K562 (cell line): ENCODE measurements around the gene POFUT2. TPM values are rescaled to one million over a fixed set of nuclear protein-coding genes. Genes with fewer than 3 reads are reported as not detected.

Experiments used
- CC2D1A ChIP-seq: fragments of 450-650 bp; IDR thresholded peaks from 2 replicates; pipeline ENCODE4 v1.6.1; 2017; ENCODE audit warnings: mild to moderate bottlenecking
- CTCF ChIP-seq, 3 experiments: IDR thresholded peaks in 2 of 3; conservative IDR thresholded peaks in 1 of 3; 2 replicates each; pipeline ENCODE4 v1.5.1; 2011 to 2012; ENCODE audit warnings: low read length in 3 of 3, mild to moderate bottlenecking in 3 of 3, control low read depth in 2 of 3, improper control_type of control experiment in 1 of 3, inconsistent platforms in 1 of 3, low read depth in 1 of 3, mixed read lengths in 1 of 3, moderate library complexity in 1 of 3; ENCODE audit not compliant: insufficient read depth in 2 of 3
- FOSL1 ChIP-seq: fragments of 200-800 bp; sonication (Bioruptor generic); conservative IDR thresholded peaks from 2 replicates; pipeline ENCODE4 v1.6.1; 2016; ENCODE audit warnings: missing genetic modification characterization, missing compliant biosample characterization
- HDAC2 ChIP-seq: fragments of 450-650 bp; IDR thresholded peaks from 2 replicates; pipeline ENCODE4 v1.6.1; 2016; ENCODE audit warnings: mild to moderate bottlenecking
- HOXB6 ChIP-seq: fragments of 250-450 bp; sonication (Bioruptor Pico); IDR thresholded peaks from 2 replicates; pipeline ENCODE4 v1.5.1; 2022; ENCODE audit warnings: mild to moderate bottlenecking, borderline replicate concordance
- KDM4B ChIP-seq, 2 experiments: fragments of 450-650 bp in 1 of 2; sonication (generic) in 1 of 2; IDR thresholded peaks; 2 replicates each; pipeline ENCODE4 v1.6.1; 2016 to 2017; ENCODE audit warnings: borderline replicate concordance in 2 of 2, antibody characterized with exemption in 1 of 2, low read depth in 1 of 2, mild to moderate bottlenecking in 1 of 2
- LARP7 ChIP-seq: fragments of 450-650 bp; IDR thresholded peaks from 2 replicates; pipeline ENCODE4 v1.6.1; 2016
- LCOR ChIP-seq: sonication (generic); formaldehyde crosslinking; IDR thresholded peaks from 2 replicates; pipeline ENCODE4 v1.8.0; 2022; ENCODE audit warnings: mild to moderate bottlenecking, missing genetic modification reagents
- MAFG ChIP-seq: fragments of 450-650 bp; conservative IDR thresholded peaks from 2 replicates; pipeline ENCODE4 v1.6.1; 2016; ENCODE audit warnings: missing genetic modification characterization, missing compliant biosample characterization
- MEF2D ChIP-seq: conservative IDR thresholded peaks from 2 replicates; pipeline ENCODE4 v1.6.1; 2016; ENCODE audit warnings: low read depth, missing genetic modification characterization, missing compliant biosample characterization
- RBM14 ChIP-seq: fragments of 200-400 bp; formaldehyde crosslinking; IDR thresholded peaks from 2 replicates; pipeline ENCODE4 v1.6.1; 2018; ENCODE audit warnings: low read depth, mild to moderate bottlenecking, low read length, moderate library complexity, borderline replicate concordance; ENCODE audit not compliant: insufficient read depth
- RBM25 ChIP-seq: fragments of 200-400 bp; formaldehyde crosslinking; IDR thresholded peaks from 2 replicates; pipeline ENCODE4 v1.6.1; 2018; ENCODE audit warnings: low read length, low read depth, moderate library complexity; ENCODE audit not compliant: severe bottlenecking
- RBM34 ChIP-seq: fragments of 200-400 bp; formaldehyde crosslinking; IDR thresholded peaks from 2 replicates; pipeline ENCODE4 v1.6.1; 2018; ENCODE audit warnings: low read length, borderline replicate concordance; ENCODE audit not compliant: insufficient read depth
- SMAD1 ChIP-seq: fragments of 150-350 bp; IDR thresholded peaks from 2 replicates; pipeline ENCODE4 v1.6.1; 2014; ENCODE audit warnings: low read length, low read depth; ENCODE audit not compliant: partially characterized antibody
- SRSF3 ChIP-seq: fragments of 200-400 bp; formaldehyde crosslinking; IDR thresholded peaks from 2 replicates; pipeline ENCODE4 v1.6.1; 2016; ENCODE audit warnings: mild to moderate bottlenecking, low read length, moderate library complexity; ENCODE audit not compliant: insufficient read depth
- TGIF2 ChIP-seq: sonication (generic); formaldehyde crosslinking; IDR thresholded peaks from 2 replicates; pipeline ENCODE4 v1.8.1; 2022; ENCODE audit warnings: mild to moderate bottlenecking, missing genetic modification reagents, moderate library complexity
- ZFP1 ChIP-seq: fragments of 450-650 bp; formaldehyde crosslinking; IDR thresholded peaks from 2 replicates; pipeline ENCODE4 v1.4.0; 2020; ENCODE audit warnings: mild to moderate bottlenecking, mixed read lengths
- ZFPM2 ChIP-seq: fragments of 250-450 bp; sonication (Bioruptor Pico); IDR thresholded peaks from 2 replicates; pipeline ENCODE4 v1.5.1; 2022; ENCODE audit warnings: mild to moderate bottlenecking
- ZNF197 ChIP-seq: fragments of 200-800 bp; sonication (Bioruptor generic); IDR thresholded peaks from 2 replicates; pipeline ENCODE4 v1.6.1; 2016; ENCODE audit warnings: low read depth, missing genetic modification characterization, missing compliant biosample characterization
- polyA plus RNA-seq, 8 experiments: library from polyadenylated mRNA; depleted of rRNA in 4 of 8; stranded (reverse) in 5 of 8; unstranded in 3 of 8; fragments of >200 nt; fragmentation: Nextera tagmentation in 2 of 8; fragmentation: Illumina TruSeq in 1 of 8; extraction: Ambion mirVana in 2 of 8; extraction: Trizol in 1 of 8; gene quantifications; 2 replicates each; pipeline versions ENCODE4 v1.2.1 to v1.2.3, GENCODE V29; 2011 to 2014; ENCODE audit warnings: inconsistent platforms in 1 of 8, missing spikeins in 1 of 8
- total RNA-seq, 7 experiments: library from RNA; depleted of rRNA in 6 of 7; stranded (reverse); fragments of >200 nt in 6 of 7; fragmentation: Illumina TruSeq in 2 of 7; extraction: Trizol in 2 of 7; gene quantifications; 2 replicates each; pipeline versions ENCODE4 v1.2.1 to v1.2.3, GENCODE V29; 2011 to 2021; ENCODE audit warnings: low replicate concordance in 1 of 7
- TF ChIP-seq, protein P1 (sequence below): sonication (generic); formaldehyde crosslinking; IDR thresholded peaks from 2 replicates; pipeline ENCODE4 v1.8.0; 2022; ENCODE audit warnings: mild to moderate bottlenecking, missing genetic modification reagents, borderline replicate concordance
- TF ChIP-seq, protein P2 (sequence below): fragments of 150-350 bp; IDR thresholded peaks from 2 replicates; pipeline ENCODE4 v1.6.1; 2014; ENCODE audit warnings: low read depth, mild to moderate bottlenecking, low read length, borderline replicate concordance

POFUT2 gene
- total and polyA plus RNA-seq, 9 of the 15 experiments (the other 6 are each of a cell fraction or from before 2014, with no cell fraction given), result 1.1 to 24.2 (median 11.0) TPM

- no peak for TF ChIP-seq RBM14
- TF ChIP-seq MEF2D (tag), result no peak
- TF ChIP-seq KDM4B (IDR thresholded peaks at IDR 0.05; ENCODE audit: borderline replicate concordance in 2 of 2, low read depth in 1 of 2), result no peak
- TF ChIP-seq LCOR (CRISPR knock-in tag), result no peak
- TF ChIP-seq MAFG (tag), result no peak
- TF ChIP-seq SMAD1, result no peak
- no peak for TF ChIP-seq LARP7
- no peak for TF ChIP-seq RBM34
- no peak for TF ChIP-seq TGIF2 (CRISPR knock-in tag)
- peak; percentile 97 for TF ChIP-seq HDAC2
- TF ChIP-seq, protein P1, sequence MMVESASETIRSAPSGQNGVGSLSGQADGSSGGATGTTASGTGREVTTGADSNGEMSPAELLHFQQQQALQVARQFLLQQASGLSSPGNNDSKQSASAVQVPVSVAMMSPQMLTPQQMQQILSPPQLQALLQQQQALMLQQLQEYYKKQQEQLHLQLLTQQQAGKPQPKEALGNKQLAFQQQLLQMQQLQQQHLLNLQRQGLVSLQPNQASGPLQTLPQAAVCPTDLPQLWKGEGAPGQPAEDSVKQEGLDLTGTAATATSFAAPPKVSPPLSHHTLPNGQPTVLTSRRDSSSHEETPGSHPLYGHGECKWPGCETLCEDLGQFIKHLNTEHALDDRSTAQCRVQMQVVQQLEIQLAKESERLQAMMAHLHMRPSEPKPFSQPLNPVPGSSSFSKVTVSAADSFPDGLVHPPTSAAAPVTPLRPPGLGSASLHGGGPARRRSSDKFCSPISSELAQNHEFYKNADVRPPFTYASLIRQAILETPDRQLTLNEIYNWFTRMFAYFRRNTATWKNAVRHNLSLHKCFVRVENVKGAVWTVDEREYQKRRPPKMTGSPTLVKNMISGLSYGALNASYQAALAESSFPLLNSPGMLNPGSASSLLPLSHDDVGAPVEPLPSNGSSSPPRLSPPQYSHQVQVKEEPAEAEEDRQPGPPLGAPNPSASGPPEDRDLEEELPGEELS (CRISPR knock-in tag), result no peak
- TF ChIP-seq SRSF3, result no peak
- TF ChIP-seq CTCF (IDR thresholded peaks at IDR 0.05 in 2 of 3, conservative IDR thresholded peaks at IDR 0.05 in 1 of 3; ENCODE audit: insufficient read depth in 2 of 3, low read depth in 1 of 3, low read length in 3 of 3), result no peak
- TF ChIP-seq, protein P2, sequence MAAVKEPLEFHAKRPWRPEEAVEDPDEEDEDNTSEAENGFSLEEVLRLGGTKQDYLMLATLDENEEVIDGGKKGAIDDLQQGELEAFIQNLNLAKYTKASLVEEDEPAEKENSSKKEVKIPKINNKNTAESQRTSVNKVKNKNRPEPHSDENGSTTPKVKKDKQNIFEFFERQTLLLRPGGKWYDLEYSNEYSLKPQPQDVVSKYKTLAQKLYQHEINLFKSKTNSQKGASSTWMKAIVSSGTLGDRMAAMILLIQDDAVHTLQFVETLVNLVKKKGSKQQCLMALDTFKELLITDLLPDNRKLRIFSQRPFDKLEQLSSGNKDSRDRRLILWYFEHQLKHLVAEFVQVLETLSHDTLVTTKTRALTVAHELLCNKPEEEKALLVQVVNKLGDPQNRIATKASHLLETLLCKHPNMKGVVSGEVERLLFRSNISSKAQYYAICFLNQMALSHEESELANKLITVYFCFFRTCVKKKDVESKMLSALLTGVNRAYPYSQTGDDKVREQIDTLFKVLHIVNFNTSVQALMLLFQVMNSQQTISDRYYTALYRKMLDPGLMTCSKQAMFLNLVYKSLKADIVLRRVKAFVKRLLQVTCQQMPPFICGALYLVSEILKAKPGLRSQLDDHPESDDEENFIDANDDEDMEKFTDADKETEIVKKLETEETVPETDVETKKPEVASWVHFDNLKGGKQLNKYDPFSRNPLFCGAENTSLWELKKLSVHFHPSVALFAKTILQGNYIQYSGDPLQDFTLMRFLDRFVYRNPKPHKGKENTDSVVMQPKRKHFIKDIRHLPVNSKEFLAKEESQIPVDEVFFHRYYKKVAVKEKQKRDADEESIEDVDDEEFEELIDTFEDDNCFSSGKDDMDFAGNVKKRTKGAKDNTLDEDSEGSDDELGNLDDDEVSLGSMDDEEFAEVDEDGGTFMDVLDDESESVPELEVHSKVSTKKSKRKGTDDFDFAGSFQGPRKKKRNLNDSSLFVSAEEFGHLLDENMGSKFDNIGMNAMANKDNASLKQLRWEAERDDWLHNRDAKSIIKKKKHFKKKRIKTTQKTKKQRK, result no peak
- TF ChIP-seq HOXB6, result no peak
- TF ChIP-seq ZFP1 (CRISPR knock-in tag), result no peak
- TF ChIP-seq ZNF197, result peak; percentile 67; the same call in 1 of the 2 replicates
- TF ChIP-seq CC2D1A, result peak; percentile 56; the same call in 1 of the 2 replicates
- TF ChIP-seq FOSL1 (tag), result peak; percentile 58
- no peak for TF ChIP-seq ZFPM2 (CRISPR knock-in tag)
- no peak for TF ChIP-seq RBM25
Observed at GRCh38 chr21:45256912-45257672, 30.6 kb downstream of the POFUT2 start (continued).
